ENCODE measurements around the gene BLOC1S6.
"Not testable (repeated sequence)": the region's sequence is repeated elsewhere in the genome, so short reads cannot be mapped to it uniquely, and the experiment has no call there.

The BLOC1S6 gene

GRCh38 chr15:45641374-45641781, 54.2 kb downstream of the BLOC1S6 start:
- no peak for DNase-seq (ENCODE audit: low read depth in 2 of 2)

- no peak for DNase-seq (ENCODE audit: low read depth in 2 of 2)
These were observed 55.1 kb downstream of the BLOC1S6 start for GRCh38 chr15:45641999-45642932.

- DNase-seq (ENCODE audit: low read depth in 2 of 2) = no peak
These were observed 57.3 kb downstream of the BLOC1S6 start for GRCh38 chr15:45644437-45644836.

- DNase-seq (ENCODE audit: low read depth in 2 of 2) = no peak
These were observed 58.1 kb downstream of the BLOC1S6 start for GRCh38 chr15:45645026-45645980.

- DNase-seq (ENCODE audit: low read depth in 2 of 2) = no peak
These were observed 59.0 kb downstream of the BLOC1S6 start for GRCh38 chr15:45646220-45646619.

GRCh38 chr15:45647828-45648227, 60.6 kb downstream of the BLOC1S6 start:
- DNase-seq (ENCODE audit: low read depth in 2 of 2) = no peak

GRCh38 chr15:45648521-45649200, 61.5 kb downstream of the BLOC1S6 start:
- no peak for DNase-seq (ENCODE audit: low read depth in 2 of 2)

GRCh38 chr15:45650007-45650406, 62.8 kb downstream of the BLOC1S6 start:
- not testable (repeated sequence) for DNase-seq (ENCODE audit: low read depth in 2 of 2)

GRCh38 chr15:45650889-45651525, 63.8 kb downstream of the BLOC1S6 start:
- no peak for DNase-seq (ENCODE audit: low read depth in 2 of 2)

GRCh38 chr15:45653702-45654424, 66.7 kb downstream of the BLOC1S6 start:
- no peak for DNase-seq (ENCODE audit: low read depth in 2 of 2)

GRCh38 chr15:45654749-45655148, 67.6 kb downstream of the BLOC1S6 start:
- DNase-seq (ENCODE audit: low read depth in 2 of 2) = no peak

GRCh38 chr15:45657254-45657653, 70.1 kb downstream of the BLOC1S6 start:
- DNase-seq (ENCODE audit: low read depth in 2 of 2) = no peak

- DNase-seq (ENCODE audit: low read depth in 2 of 2) = no peak
These were observed 70.8 kb downstream of the BLOC1S6 start for GRCh38 chr15:45657764-45658545.

Measured in stimulated activated CD4-positive, alpha-beta T cell treated with anti-CD3 and anti-CD28 coated beads, Interleukin-15, amount 100 ng/mL, for 48 hours (primary cell).